HG03108 (cell line): Measurements from ENCODE around the gene HSPA1B.
"Not testable (repeated sequence)": the region's sequence is repeated elsewhere in the genome, so short reads cannot be mapped to it uniquely, and the experiment has no call there.

Source experiments
- ATAC-seq: cut with Tn5 transposase; IDR thresholded peaks from one replicate; pipeline ENCODE4 v1.9.1; 2021; ENCODE audit warnings: moderate library complexity; ENCODE audit not compliant: unreplicated experiment

The HSPA1B gene

DNA sequence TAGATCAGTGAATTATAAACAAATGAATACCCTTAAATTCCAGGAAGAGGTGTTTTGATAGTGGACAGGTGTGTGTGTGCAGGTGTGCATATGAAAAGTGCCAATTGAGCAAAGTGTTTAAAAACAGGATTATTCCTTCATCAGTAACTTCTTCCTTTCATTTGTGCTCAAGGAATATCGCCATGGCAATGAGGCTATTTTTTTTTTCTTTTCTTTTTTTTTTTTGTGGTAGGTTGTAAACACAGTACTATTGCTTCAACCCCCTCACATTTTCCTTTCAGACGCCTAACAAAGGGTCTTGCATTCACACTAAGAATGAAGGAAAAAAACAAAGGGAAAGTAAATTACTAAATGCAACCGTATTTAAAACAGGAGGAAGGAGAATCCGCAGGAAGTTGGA, 2.0 kb upstream of the HSPA1B start:
- no peak for ATAC-seq

DNA sequence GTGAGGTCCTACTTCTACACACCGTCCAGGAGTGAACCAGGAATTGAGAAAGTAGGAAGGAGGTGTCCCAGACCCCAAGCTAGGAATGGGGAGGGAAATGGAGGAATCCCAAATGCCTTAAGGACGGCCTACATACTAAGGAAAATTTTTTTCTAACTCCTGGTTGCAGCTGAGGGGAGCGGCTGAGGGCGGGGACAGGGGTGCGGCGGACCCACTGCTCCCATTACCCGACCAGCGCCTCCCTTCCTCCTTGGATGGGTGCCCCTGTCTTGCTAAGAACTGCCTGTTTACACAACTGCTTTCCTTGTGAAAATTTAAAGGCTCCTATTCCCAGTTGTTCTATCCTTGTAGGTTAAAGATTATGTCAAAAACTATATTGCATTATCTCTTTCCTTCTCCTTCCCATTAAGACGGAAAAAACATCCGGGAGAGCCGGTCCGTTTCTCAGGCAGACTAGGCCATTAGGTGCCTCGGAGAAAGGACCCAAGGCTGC, 699 bp upstream of the HSPA1B start:
- peak; percentile 6 for ATAC-seq

DNA sequence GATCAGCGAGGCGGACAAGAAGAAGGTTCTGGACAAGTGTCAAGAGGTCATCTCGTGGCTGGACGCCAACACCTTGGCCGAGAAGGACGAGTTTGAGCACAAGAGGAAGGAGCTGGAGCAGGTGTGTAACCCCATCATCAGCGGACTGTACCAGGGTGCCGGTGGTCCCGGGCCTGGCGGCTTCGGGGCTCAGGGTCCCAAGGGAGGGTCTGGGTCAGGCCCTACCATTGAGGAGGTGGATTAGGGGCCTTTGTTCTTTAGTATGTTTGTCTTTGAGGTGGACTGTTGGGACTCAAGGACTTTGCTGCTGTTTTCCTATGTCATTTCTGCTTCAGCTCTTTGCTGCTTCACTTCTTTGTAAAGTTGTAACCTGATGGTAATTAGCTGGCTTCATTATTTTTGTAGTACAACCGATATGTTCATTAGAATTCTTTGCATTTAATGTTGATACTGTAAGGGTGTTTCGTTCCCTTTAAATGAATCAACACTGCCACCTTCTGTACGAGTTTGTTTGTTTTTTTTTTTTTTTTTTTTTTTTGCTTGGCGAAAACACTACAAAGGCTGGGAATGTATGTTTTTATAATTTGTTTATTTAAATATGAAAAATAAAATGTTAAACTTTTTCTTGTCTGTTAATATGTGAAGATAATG, 2.2 kb downstream of the HSPA1B start:
- no peak for ATAC-seq

DNA sequence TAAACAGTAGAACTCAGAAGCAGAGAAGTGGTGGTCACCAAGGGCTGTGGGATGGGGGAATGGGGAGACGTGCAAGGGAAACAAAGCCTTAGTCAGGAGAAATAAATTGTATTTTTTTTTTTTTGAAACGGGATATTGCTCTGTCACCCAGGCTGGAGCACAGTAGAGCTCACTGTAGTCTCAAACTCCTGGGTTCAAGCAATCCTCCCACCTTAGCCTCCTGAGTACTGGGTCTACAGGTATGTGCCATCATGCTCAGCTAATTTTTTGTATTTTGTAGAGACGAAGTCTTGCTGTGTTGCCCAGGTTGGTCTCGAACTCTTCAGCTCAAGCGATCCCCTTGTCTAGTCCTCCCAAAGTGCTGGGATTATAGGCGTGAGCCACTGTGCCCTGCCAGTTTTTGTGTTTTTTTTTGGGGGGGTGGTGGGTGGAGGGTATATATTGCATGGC, 3.4 kb downstream of the HSPA1B start:
- ATAC-seq, result no peak

DNA sequence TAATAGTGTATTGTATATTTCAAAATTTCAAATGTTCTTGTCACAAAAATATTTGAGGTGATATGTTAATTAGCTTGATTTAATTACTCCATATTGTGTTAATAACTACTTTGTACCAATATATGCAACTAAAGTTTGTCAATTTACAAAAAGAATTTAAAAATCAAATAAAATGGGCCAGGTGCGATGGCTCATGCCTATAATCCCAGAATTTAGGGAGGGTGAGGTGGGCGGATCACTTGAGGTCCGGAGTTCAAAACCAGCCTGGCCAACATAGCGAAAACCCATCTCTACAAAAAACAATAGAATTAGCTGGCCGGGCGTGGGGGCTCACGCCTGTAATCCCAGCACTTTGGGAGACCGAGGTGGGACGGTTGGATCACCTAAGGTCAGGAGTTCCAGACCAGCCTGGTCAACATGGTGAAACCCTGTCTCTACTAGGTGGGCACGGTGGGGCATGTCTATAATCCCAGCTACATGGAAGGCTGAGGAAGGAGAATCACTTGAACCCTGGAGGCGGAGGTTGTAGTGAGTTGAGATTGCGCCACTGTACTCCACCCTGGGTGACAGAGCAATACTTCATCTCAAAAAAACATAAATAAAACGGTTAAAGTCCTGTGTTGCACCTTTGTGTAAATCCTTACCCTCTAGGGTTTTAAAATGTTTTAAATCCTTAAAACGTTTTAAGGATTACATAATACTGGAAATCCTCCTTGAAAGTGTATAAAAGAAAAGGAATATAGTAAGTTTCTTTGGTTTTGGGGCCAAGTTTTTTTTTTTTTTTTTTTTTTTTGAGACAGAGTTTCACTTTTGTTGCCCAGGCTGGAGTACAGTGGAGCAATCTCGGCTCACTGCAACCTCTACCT, 4.0 kb downstream of the HSPA1B start:
- no peak for ATAC-seq

DNA sequence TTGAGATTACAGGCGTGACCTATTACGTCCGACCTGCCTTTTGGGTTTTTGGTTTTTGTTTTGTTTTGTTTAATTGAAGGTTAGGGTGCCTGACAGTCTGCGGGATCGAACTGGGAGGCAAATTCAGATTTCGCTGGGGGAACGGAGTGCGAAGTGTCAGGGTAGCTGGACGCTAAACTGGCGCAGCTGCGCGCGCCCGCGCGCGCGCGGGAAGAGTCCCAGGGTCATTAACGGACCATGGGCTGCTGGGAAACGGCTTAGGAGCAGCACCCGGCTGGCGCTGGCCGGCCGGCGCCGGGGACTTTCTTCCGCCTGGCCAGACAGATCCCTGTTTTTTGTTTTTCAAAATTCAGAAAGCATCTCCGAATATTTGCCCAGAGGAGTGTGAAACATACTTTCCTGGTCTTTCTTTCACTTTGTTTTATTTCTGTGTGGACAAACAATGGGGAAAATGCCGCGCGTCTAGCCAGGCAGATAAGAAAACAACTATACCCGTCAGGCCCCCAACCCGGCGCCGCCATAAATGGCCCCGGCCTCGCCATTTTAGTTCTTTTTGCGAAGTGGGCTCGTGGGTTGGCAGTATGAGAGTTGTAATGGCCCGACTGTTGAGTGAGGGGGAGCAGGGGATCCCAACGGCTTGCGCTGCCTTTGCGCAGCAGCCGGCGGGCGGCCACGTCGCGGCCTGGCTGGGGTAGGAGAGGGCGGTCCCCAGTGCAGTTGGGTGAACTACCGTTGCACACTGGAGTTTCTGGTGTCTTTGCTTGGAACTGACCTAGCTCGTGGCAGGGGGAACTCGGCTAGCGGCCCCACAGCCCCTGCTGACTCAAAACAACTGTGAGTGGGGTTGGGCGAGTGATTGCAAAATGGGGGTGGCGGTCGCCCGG, 7.1 kb downstream of the HSPA1B start:
- peak; percentile 38 for ATAC-seq

DNA sequence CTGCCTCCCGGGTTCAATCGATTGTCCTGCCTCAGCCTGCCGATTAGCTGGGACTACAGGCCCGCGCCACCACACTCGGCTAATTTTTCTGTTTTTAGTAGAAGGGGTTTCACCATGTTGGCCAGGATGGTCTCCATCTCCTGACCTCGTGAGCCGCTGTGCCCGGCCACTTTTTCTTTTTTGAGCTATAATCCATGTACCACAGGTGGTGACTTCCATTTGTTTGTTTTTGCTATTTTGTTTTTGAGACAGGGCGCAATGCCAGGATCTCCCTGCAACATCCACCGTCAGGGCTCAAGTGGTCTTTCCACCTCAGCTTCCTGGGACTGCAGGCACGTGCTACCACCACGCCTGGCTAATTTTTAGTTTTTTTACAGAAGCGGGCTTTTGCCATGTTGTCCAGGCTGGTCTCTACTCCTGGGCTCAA, 8.5 kb downstream of the HSPA1B start:
- ATAC-seq, result no peak

DNA sequence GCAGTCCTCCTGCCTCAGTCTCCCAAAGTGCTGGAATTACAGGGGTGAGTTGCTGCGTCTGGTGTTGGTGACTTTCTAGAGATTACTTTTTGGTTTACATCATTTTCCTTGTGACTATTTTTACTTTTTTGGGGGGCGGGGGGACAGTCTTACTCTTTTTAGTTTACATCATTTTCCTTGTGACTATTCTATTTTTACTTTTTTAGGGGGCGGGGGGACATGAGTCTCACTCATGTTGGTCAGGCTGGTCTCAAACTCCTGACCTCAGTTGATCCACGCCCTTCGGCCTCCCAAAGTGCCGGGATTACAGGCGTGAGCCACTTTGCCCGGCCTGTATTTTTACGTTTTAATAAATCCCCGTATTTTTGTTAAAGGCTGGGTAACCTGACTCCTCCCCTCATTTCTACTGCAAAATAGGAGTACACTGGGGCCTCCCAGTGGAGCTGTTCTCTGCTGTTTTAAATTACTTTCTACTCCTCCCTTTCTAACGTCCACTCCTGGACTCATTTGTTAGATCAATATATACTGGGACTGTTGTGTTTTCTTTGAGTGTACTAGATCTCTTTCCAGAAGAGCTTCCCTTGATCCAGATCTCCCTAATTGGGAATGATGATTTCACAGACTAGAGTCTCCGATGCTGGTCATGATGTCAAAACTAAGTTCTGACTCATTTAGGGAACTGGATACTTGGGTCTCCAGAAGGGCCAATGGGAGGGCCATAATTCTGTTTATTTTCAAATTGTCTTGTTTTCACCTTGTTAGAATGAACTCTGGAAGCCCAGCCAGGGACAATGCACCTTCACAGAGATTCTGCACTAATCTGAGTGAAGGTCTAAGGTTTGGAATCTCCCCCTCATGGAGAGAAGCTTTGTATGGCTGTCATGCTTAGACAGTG, 9.2 kb downstream of the HSPA1B start:
- ATAC-seq, result no peak

DNA sequence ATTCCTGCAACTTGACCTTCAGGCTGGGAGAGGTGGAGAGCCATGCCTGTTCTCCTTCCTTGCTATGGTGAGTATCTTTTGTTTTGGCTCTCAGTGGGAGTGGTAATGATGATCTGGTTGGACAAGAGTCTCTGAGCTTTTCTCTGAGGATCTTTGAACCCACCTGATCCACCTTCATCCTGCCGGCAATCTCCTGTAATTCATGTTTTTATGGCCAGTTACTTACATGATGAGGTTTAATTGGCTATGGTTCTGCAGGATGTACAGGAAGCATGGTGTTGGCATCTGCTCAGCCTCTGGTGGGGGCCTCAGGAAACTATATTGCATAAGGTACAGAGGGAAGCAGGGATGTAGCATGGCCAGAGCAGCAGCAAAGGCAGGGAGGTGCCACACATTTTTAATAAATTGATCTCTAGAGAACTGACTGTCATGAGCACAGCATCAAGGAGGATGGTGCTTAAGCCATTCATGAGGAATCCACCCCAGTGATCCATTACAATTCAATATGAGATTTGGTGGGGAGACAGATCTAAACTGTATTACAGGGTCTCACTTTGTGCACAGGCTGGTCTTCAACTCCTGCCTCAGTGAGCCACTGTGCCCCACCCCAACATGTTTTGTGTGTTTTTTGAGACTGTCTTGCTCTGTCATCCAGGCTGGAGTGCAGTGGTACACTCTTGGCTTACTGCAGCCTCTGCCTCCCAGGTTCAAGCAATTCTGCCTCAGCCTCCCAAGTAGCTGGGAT, 10.0 kb downstream of the HSPA1B start:
- ATAC-seq, result no peak

DNA sequence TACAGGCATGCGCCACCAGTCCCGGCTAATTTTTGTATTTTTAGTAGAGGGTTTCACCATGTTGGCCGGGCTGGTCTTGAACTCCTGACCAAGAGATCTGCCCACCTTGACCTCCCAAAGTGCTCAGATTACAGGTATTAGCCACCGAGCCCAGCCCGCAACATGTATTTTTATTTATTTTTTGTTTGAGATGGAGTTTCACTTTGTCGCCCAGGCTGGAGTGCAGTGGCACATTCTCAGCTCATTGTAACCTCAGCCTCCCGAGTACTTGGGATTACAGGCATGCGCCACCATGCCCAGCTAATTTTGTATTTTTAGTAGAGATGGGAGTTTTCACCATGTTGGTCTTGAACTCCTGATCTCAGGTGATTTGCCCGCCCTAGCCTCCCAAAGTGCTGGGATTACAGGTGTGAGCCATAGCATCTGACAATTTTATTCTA, 10.6 kb downstream of the HSPA1B start:
- ATAC-seq, result not testable (repeated sequence)

DNA sequence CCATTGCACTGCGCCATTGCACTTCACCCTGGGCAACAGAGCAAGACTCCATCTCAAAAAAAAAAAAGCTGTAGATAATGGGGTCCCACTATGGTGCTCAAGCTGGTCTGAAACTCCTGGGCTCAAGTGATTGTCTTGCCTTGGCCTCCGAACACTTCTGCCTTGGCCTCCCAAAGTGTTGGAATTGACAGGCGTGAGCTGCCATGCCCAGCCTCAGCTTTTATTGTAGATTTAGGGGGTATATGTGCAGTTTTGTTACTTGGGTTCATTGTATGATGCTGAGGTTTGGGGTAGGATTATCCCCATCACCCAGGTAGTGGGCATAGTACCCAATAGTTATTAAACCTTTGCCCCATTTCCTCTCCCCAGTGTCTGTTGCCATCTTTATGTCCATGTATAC, 11.4 kb downstream of the HSPA1B start:
- ATAC-seq, result no peak

DNA sequence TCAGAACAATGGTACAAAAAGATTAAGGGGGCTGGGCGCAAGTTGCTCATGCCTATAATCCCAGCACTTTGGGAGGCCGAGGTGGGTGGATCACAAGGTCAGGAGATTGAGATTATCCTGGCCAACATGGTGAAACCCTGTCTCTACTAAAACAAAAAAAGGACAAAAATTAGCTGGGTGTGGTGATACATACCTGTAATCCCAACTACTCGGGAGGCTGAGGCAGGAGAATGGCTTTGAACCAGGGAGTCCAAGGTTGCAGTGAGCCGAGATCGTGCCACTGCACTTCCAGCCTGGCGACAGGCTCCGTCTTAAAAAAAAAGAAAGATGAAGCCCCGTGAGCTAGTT, 12.2 kb downstream of the HSPA1B start:
- ATAC-seq, result not testable (repeated sequence)

DNA sequence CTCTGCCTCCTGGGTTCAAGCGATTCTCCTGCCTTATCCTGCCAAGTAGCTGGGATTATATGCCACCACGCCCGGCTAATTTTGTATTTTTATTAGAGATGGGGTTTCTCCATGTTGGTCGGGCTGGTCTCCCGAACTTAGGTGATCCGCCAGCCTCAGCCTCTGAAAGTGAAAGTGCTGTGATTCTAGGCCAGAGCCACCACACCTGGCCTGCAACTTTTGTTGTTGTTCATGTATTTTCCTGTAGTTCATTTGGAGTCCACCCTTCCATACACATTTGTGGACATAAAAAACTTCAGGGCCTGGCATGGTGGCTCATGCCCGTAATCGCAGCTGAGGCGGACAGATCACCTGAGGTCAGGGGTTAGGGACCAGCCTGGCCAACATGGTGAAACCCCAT, 14.5 kb downstream of the HSPA1B start:
- no peak for ATAC-seq

DNA sequence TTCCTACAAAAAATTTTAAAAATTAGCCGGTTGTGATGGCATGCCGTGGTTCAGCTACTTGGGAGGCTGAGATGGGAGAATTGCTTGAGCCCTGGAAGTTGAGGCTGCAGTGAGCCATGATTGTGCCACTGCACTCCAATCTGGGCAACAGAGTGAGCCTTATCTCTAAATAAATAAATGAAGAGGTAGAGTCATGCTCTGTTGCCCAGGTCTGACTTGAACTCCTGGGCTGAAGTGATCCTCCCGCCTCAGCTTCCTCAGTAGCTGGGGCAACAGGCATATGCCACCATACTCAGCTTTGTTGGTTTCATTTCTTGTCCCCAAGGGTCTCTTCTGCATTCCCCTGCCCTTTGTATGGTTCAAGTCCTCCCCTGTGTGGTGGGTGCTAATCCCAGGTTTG, 17.0 kb downstream of the HSPA1B start:
- ATAC-seq, result no peak

DNA sequence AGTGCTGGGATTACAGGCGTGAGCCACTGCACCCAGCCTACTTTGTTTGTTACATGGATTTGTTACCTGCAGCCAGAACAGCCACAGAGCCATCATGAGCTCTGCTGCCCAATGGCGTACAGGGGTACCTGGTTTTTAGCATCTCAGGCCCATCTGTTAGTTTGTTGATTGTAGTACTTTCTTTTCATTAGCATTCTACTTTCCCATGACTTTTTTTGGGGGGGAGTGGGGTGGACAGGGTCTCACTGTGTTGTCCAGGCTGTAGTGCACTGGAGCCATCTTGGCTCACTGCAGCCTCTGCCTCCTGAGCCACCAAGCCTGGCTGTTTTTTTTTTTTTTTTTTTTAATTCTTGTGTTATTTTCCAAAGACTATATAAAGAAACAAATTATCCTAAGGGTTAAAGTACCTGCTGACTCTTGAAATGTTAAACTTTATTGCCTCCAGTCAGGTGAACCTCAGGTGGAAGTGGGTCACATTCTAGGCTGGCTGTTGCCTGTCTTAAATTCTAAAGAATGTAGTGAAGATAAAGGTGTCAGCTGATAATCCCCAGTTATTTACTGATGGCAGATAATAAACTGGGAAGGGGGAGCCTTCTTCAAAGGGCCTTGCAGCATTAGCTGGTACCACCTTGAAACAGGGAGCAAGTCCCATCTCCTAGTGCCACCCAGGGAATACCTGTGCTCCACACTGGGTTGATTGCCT, 19.9 kb downstream of the HSPA1B start:
- no peak for ATAC-seq

DNA sequence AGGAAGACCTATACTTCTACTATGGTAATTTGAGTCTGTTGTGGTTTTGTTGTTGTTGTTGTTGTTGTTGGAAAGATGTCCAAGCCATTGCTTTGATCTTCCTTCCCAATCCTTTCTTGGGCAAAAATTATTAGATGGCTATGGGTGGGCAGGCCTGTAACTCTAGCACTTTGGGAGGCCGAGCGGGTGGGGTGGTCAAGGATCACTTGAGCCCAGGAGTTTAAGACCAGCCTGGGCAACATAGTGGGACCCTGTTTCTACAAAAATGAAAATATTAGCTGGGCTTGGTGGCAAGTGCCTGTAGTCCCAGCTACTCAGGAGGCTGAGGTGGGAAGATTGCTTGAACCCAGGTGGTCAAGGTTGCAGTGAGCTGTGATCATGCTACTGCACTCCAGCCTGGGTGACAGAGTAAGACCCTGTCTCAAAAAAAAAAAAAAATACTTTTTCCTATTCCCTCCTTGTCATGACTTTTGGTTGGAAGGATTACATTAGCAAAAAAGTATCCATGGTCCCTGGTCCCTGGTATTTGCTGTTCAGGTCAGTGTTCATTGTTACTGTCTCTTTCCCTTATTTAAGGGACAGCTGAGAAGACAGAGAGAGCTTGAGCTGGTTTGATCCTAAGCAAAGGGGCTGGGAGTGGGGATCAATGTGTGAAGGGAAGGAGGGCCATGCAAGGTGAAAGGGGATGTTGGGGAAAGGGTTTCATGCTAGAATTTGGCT, 23.4 kb downstream of the HSPA1B start:
- no peak for ATAC-seq

DNA sequence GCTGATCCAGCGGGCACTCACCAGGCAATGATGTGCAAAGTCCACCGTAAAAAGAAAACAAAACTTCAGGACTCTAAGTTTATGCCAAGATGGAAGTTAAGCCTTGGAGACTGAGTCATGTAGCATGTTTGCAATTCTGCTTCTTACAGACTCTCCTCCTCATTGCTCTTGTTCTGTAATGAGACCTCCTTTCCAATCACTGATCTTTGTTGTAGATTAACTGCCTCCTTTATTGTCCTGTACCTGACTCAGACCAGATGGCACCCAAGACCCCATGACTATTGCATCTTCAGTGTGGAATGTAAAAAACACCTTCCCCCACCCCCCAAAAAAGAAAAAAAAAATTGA, 23.9 kb downstream of the HSPA1B start:
- no peak for ATAC-seq

DNA sequence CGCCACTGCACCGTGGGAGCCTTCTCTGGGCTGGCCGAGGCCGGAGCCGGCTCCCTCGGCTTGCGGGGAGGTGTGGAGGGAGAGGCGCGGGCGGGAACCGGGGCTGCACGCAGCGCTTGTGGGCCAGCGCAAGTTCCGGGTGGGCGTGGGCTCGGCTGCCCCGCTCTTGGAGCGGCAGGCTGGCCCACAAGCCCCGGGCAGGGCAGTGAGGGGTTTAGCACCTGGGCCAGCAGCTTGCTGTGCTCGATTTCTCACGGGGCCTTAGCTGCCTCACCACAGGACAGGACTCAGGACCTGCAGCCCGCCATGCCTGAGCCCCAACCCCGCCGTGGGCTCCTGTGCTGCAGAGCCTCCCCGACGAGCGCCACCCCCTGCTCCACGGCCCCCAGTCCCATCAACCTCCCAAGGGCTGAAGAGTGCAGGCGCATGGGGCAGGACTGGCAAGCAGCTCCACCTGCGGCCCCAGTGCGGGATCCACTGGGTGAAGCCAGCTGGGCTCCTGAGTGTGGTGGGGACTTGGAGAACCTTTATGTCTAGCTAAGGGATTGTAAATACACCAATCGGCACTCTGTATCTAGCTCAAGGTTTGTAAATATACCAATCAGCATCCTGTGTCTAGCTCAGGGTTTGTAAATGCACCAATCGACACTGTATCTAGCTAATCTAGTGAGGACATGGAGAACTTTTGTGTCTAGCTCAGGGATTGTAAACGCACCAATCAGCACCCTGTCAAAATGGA, 24.6 kb downstream of the HSPA1B start:
- ATAC-seq, result not testable (repeated sequence)
